GM19025 (cell line): Measurements from ENCODE around the gene ACOX3.

Source experiments
- ATAC-seq: cut with Tn5 transposase; IDR thresholded peaks from one replicate; pipeline ENCODE4 v1.9.1; 2021; ENCODE audit warnings: mild to moderate bottlenecking, low read depth, moderate library complexity; ENCODE audit not compliant: unreplicated experiment

Gene ACOX3

GRCh38 chr4:8377103-8378075 lies 63.1 kb downstream of the ACOX3 start:
- ATAC-seq: no peak

GRCh38 chr4:8376361-8377102 lies 64.0 kb downstream of the ACOX3 start:
- ATAC-seq: no peak

- ATAC-seq: no peak
Measured at GRCh38 chr4:8374851-8375649, 65.5 kb downstream of the ACOX3 start.

GRCh38 chr4:8373973-8374545 lies 66.5 kb downstream of the ACOX3 start:
- no peak for ATAC-seq

GRCh38 chr4:8373270-8373972 lies 67.1 kb downstream of the ACOX3 start:
- ATAC-seq: no peak

- ATAC-seq: no peak
Measured at GRCh38 chr4:8372506-8372905, 68.0 kb downstream of the ACOX3 start.

GRCh38 chr4:8371596-8371995 lies 68.9 kb downstream of the ACOX3 start:
- ATAC-seq: no peak

GRCh38 chr4:8370835-8371595 lies 69.5 kb downstream of the ACOX3 start:
- no peak for ATAC-seq

GRCh38 chr4:8370106-8370787 lies 70.3 kb downstream of the ACOX3 start:
- ATAC-seq: no peak

GRCh38 chr4:8369426-8370105 lies 71.0 kb downstream of the ACOX3 start:
- no peak for ATAC-seq

- ATAC-seq: no peak
Measured at GRCh38 chr4:8368998-8369397, 71.5 kb downstream of the ACOX3 start.

GRCh38 chr4:8368061-8368481 lies 72.5 kb downstream of the ACOX3 start:
- no peak for ATAC-seq

GRCh38 chr4:8366601-8367000 lies 73.9 kb downstream of the ACOX3 start:
- no peak for ATAC-seq

- ATAC-seq: no peak
Measured at GRCh38 chr4:8365951-8366350, 74.6 kb downstream of the ACOX3 start.

GRCh38 chr4:8365353-8365752 lies 75.2 kb downstream of the ACOX3 start:
- ATAC-seq: no peak

- ATAC-seq: no peak
Measured at GRCh38 chr4:8364848-8365350, 75.6 kb downstream of the ACOX3 start.

- no peak for ATAC-seq
Measured at GRCh38 chr4:8364141-8364540, 76.4 kb downstream of the ACOX3 start.

GRCh38 chr4:8362483-8362882 lies 78.0 kb downstream of the ACOX3 start:
- ATAC-seq: no peak
